Fibroblast of the aortic adventitia (primary cell): ENCODE results near the gene HMX1. TPM values are rescaled to one million over a fixed set of nuclear protein-coding genes. Genes with fewer than 3 reads are reported as not detected.

Experiments
- DNase-seq: peaks from one replicate; pipeline ENCODE4 v3.0.0-alpha.2; 2010; ENCODE audit warnings: low read depth
- H3K4me3 ChIP-seq: 2 replicates; pipeline ENCODE4 v1.5.1; 2011; ENCODE audit warnings: low read depth, mild to moderate bottlenecking, control low read depth, low read length, moderate library complexity
- CTCF ChIP-seq: IDR thresholded peaks from 2 replicates; pipeline ENCODE4 v1.5.1; 2011; ENCODE audit warnings: mild to moderate bottlenecking, low read length, control low read depth, inconsistent platforms; ENCODE audit not compliant: insufficient read depth
- total RNA-seq: library from RNA; depleted of rRNA; stranded (reverse); fragments of >200 nt; gene quantifications from 2 replicates; pipeline ENCODE4 v1.2.3, GENCODE V29; 2012; ENCODE audit warnings: low replicate concordance

Gene HMX1
- total RNA-seq, 1 donor = not detected

- no peak for TF ChIP-seq CTCF
- DNase-seq = no peak
- no peak overlapping the region for H3K4me3 ChIP-seq
These were observed 25.5 kb downstream of the HMX1 start for GRCh38 chr4:8846046-8846720.

DNA sequence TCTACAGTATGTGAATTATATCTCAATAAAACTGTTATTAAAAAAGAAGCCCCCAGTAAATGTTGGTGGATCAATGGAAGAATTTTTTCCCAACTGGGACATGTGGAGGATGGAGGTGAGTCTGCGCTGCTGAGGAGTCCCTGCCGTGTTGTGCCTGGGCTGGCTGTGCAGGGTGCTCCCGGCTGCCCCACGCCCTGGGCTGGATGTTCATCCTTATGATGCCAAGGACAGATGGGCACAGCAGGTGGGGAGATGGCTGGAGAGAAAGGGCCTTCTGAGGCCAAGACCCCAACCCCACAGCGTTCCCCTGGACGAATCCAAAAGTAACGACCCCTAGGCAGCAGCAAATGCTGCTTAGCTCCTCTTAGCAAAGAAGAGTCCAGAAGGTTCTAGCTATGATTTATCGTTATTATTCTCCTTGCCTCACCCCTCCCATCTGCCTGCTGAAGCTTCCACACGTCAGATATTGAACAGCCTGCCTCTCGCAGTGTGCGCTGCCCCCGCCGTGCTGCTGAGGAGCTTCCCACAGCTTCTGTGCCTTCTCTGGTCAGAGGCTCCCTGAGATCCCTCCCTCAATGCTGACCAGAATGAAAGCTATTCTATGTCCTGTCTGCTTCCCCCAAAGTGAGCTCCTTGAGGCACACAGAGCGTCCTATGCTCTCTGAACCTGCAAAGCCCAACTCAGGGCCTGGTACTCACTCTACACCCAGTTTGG lies 26.5 kb downstream of the HMX1 start:
- no peak for TF ChIP-seq CTCF
- no peak for DNase-seq
- no peak overlapping the region for H3K4me3 ChIP-seq

GRCh38 chr4:8843597-8843996 lies 28.0 kb downstream of the HMX1 start:
- no peak for DNase-seq
- TF ChIP-seq CTCF = no peak
- H3K4me3 ChIP-seq = no peak overlapping the region

- TF ChIP-seq CTCF = no peak
- DNase-seq = no peak
- no peak overlapping the region for H3K4me3 ChIP-seq
These were observed 29.0 kb downstream of the HMX1 start for GRCh38 chr4:8842614-8843013.

GRCh38 chr4:8841678-8842268 lies 29.9 kb downstream of the HMX1 start:
- no peak for DNase-seq
- TF ChIP-seq CTCF = no peak
- no peak overlapping the region for H3K4me3 ChIP-seq

- DNase-seq = no peak
- no peak for TF ChIP-seq CTCF
- no peak overlapping the region for H3K4me3 ChIP-seq
These were observed 30.7 kb downstream of the HMX1 start for GRCh38 chr4:8840816-8841455.
